HL-60 (cell line): ENCODE data around the gene IL31.

ENCODE experiments used
- GABPA ChIP-seq: IDR thresholded peaks from 2 replicates; pipeline ENCODE4 v1.6.1; 2012; ENCODE audit warnings: low read depth
- POLR2AphosphoS5 ChIP-seq: IDR thresholded peaks from 2 replicates; pipeline ENCODE4 v1.6.1; 2012; ENCODE audit warnings: low read depth
- SPI1 ChIP-seq: IDR thresholded peaks from 2 replicates; pipeline ENCODE4 v1.6.1; 2012; ENCODE audit warnings: low read depth, mild to moderate bottlenecking, borderline replicate concordance
- TF ChIP-seq, protein P1 (sequence below): IDR thresholded peaks from one replicate; pipeline ENCODE4 v1.5.1; 2011; ENCODE audit warnings: low read length, control low read depth, inconsistent platforms; ENCODE audit not compliant: insufficient read depth
- TF ChIP-seq, protein P2 (sequence below): IDR thresholded peaks from 2 replicates; pipeline ENCODE4 v1.6.1; 2012; ENCODE audit warnings: low read depth; ENCODE audit not compliant: insufficient replicate concordance

GRCh38 chr12:122195405-122195804 lies 21.4 kb upstream of the IL31 start:
- TF ChIP-seq POLR2AphosphoS5 (no peak), GABPA (no peak), SPI1 (no peak)
- TF ChIP-seq, protein P1, sequence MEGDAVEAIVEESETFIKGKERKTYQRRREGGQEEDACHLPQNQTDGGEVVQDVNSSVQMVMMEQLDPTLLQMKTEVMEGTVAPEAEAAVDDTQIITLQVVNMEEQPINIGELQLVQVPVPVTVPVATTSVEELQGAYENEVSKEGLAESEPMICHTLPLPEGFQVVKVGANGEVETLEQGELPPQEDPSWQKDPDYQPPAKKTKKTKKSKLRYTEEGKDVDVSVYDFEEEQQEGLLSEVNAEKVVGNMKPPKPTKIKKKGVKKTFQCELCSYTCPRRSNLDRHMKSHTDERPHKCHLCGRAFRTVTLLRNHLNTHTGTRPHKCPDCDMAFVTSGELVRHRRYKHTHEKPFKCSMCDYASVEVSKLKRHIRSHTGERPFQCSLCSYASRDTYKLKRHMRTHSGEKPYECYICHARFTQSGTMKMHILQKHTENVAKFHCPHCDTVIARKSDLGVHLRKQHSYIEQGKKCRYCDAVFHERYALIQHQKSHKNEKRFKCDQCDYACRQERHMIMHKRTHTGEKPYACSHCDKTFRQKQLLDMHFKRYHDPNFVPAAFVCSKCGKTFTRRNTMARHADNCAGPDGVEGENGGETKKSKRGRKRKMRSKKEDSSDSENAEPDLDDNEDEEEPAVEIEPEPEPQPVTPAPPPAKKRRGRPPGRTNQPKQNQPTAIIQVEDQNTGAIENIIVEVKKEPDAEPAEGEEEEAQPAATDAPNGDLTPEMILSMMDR, result no peak
- TF ChIP-seq, protein P2, sequence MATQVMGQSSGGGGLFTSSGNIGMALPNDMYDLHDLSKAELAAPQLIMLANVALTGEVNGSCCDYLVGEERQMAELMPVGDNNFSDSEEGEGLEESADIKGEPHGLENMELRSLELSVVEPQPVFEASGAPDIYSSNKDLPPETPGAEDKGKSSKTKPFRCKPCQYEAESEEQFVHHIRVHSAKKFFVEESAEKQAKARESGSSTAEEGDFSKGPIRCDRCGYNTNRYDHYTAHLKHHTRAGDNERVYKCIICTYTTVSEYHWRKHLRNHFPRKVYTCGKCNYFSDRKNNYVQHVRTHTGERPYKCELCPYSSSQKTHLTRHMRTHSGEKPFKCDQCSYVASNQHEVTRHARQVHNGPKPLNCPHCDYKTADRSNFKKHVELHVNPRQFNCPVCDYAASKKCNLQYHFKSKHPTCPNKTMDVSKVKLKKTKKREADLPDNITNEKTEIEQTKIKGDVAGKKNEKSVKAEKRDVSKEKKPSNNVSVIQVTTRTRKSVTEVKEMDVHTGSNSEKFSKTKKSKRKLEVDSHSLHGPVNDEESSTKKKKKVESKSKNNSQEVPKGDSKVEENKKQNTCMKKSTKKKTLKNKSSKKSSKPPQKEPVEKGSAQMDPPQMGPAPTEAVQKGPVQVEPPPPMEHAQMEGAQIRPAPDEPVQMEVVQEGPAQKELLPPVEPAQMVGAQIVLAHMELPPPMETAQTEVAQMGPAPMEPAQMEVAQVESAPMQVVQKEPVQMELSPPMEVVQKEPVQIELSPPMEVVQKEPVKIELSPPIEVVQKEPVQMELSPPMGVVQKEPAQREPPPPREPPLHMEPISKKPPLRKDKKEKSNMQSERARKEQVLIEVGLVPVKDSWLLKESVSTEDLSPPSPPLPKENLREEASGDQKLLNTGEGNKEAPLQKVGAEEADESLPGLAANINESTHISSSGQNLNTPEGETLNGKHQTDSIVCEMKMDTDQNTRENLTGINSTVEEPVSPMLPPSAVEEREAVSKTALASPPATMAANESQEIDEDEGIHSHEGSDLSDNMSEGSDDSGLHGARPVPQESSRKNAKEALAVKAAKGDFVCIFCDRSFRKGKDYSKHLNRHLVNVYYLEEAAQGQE, result no peak
